ENCODE results near the gene ZMYND8. TPM values are rescaled to one million over a fixed set of nuclear protein-coding genes. Genes with fewer than 3 reads are reported as not detected.

ZMYND8 gene
- total RNA-seq, 1 experiment from 2014 or later: 29.0 TPM

- DNase-seq (ENCODE audit: low read depth, low spot score): no peak
- Histone ChIP-seq H3K4me1 (ENCODE audit: control insufficient read depth in 1 of 2, insufficient read depth in 2 of 2, low read length in 2 of 2) (no peaks in the 10 kb centered on the region), H3K4me3 (replicated peaks in 1 of 2; ENCODE audit: low read depth in 1 of 2, low read length in 2 of 2) (no peak overlapping the region), H3K4me2 (ENCODE audit: low read length) (no peak overlapping the region), H3K9me2 (ENCODE audit: insufficient read depth) (no peaks in the 10 kb centered on the region), H2AFZ (ENCODE audit: low read depth, low read length, poor library complexity, severe bottlenecking) (no peak overlapping the region), H3K36me3 (ENCODE audit: control insufficient read depth in 1 of 2, insufficient read depth in 2 of 2, low read length in 2 of 2) (peaks cover 35 to 44% of the 10 kb centered on the region in 2 experiments), H3K9ac (ENCODE audit: low read length) (no peak overlapping the region), H4K20me1 (ENCODE audit: insufficient read depth) (no peaks in the 10 kb centered on the region; the same call in 1 of the 2 replicates), H3K9me3 (ENCODE audit: control insufficient read depth in 1 of 2, insufficient read depth in 1 of 2, low read depth in 1 of 2, low read length in 2 of 2) (no peaks in the 10 kb centered on the region), H3K27ac (ENCODE audit: low read depth, low read length) (no peak overlapping the region), H3K79me2 (ENCODE audit: insufficient read depth, low read length) (no peaks in the 10 kb centered on the region), H3K27me3 (ENCODE audit: insufficient read depth, low read length) (no peaks in the 10 kb centered on the region)
- no peak for ATAC-seq
- CTCF ChIA-PET: no interaction called here
- POLR2A ChIA-PET: no interaction called here
- intact Hi-C loops (cut with micrococcal nuclease): no loop called here
- TF ChIP-seq CBX3 (IDR thresholded peaks at IDR 0.05; ENCODE audit: low read depth) (no peak), ZFX (IDR thresholded peaks at IDR 0.05) (no peak), SIN3A (IDR thresholded peaks at IDR 0.05; ENCODE audit: low read depth) (no peak), EZH2 (IDR thresholded peaks at IDR 0.05) (no peak), RAD21 (IDR thresholded peaks at IDR 0.05; ENCODE audit: low read depth) (no peak), ELF1 (IDR thresholded peaks at IDR 0.05; ENCODE audit: borderline replicate concordance, low read depth) (no peak), CTCF (IDR thresholded peaks at IDR 0.05 in 2 of 3, conservative IDR thresholded peaks at IDR 0.05 in 1 of 3; ENCODE audit: borderline replicate concordance in 1 of 3, insufficient read depth in 1 of 3, low read depth in 2 of 3, low read length in 2 of 3) (no peak), ZNF274 (IDR thresholded peaks at IDR 0.05; ENCODE audit: low read depth, low read length) (no peak), EZH2phosphoT487 (IDR thresholded peaks at IDR 0.05; ENCODE audit: borderline replicate concordance) (no peak), POLR2AphosphoS5 (IDR thresholded peaks at IDR 0.05; ENCODE audit: low read depth, low read length) (no peak), YY1 (IDR thresholded peaks at IDR 0.05; ENCODE audit: extremely low read depth, insufficient replicate concordance, low read depth, low read length) (no peak), SRF (IDR thresholded peaks at IDR 0.05; ENCODE audit: low read depth) (no peak), JUND (IDR thresholded peaks at IDR 0.05) (no peak)
- TF ChIP-seq, protein P1, sequence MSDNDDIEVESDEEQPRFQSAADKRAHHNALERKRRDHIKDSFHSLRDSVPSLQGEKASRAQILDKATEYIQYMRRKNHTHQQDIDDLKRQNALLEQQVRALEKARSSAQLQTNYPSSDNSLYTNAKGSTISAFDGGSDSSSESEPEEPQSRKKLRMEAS (IDR thresholded peaks at IDR 0.05): no peak
- TF ChIP-seq, protein P2, sequence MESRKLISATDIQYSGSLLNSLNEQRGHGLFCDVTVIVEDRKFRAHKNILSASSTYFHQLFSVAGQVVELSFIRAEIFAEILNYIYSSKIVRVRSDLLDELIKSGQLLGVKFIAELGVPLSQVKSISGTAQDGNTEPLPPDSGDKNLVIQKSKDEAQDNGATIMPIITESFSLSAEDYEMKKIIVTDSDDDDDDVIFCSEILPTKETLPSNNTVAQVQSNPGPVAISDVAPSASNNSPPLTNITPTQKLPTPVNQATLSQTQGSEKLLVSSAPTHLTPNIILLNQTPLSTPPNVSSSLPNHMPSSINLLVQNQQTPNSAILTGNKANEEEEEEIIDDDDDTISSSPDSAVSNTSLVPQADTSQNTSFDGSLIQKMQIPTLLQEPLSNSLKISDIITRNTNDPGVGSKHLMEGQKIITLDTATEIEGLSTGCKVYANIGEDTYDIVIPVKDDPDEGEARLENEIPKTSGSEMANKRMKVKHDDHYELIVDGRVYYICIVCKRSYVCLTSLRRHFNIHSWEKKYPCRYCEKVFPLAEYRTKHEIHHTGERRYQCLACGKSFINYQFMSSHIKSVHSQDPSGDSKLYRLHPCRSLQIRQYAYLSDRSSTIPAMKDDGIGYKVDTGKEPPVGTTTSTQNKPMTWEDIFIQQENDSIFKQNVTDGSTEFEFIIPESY (IDR thresholded peaks at IDR 0.05; ENCODE audit: extremely low read depth, insufficient replicate concordance, low read length): no peak
- TF ChIP-seq, protein P3, sequence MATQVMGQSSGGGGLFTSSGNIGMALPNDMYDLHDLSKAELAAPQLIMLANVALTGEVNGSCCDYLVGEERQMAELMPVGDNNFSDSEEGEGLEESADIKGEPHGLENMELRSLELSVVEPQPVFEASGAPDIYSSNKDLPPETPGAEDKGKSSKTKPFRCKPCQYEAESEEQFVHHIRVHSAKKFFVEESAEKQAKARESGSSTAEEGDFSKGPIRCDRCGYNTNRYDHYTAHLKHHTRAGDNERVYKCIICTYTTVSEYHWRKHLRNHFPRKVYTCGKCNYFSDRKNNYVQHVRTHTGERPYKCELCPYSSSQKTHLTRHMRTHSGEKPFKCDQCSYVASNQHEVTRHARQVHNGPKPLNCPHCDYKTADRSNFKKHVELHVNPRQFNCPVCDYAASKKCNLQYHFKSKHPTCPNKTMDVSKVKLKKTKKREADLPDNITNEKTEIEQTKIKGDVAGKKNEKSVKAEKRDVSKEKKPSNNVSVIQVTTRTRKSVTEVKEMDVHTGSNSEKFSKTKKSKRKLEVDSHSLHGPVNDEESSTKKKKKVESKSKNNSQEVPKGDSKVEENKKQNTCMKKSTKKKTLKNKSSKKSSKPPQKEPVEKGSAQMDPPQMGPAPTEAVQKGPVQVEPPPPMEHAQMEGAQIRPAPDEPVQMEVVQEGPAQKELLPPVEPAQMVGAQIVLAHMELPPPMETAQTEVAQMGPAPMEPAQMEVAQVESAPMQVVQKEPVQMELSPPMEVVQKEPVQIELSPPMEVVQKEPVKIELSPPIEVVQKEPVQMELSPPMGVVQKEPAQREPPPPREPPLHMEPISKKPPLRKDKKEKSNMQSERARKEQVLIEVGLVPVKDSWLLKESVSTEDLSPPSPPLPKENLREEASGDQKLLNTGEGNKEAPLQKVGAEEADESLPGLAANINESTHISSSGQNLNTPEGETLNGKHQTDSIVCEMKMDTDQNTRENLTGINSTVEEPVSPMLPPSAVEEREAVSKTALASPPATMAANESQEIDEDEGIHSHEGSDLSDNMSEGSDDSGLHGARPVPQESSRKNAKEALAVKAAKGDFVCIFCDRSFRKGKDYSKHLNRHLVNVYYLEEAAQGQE (IDR thresholded peaks at IDR 0.05; ENCODE audit: low read depth): no peak
- BruUV-seq (replicated peaks): no TSS peak
- RAD21 ChIA-PET (ENCODE audit: low non-redundant PET in 1 of 2, low total read pairs in 2 of 2, uncharacterized antibody in 2 of 2, unreplicated experiment in 2 of 2): no interaction called here
These were observed 124.0 kb downstream of the ZMYND8 start for GRCh38 chr20:47232518-47232917.

All from HCT116 (cell line).